Activated CD8-positive, alpha-beta memory T cell treated with anti-CD3 and anti-CD28 coated beads for 1 hour (primary cell): ENCODE results near the gene ASIC1.

Source experiments
- DNase-seq, 2 donors: peaks; one replicate each; pipeline ENCODE4 v3.0.0-alpha.2; 2020; ENCODE audit warnings: low read depth in 1 of 2; ENCODE audit errors: extremely low read depth in 1 of 2

The ASIC1 gene

GRCh38 chr12:50040657-50041056, 16.7 kb upstream of the ASIC1 start:
- DNase-seq, result no peak

GRCh38 chr12:50041062-50041860, 16.1 kb upstream of the ASIC1 start:
- DNase-seq, result no peak

- no peak for DNase-seq
Measured at GRCh38 chr12:50041962-50042361, 15.4 kb upstream of the ASIC1 start.

- DNase-seq, result no peak
Measured at GRCh38 chr12:50042693-50043092, 14.7 kb upstream of the ASIC1 start.

GRCh38 chr12:50043308-50043707, 14.1 kb upstream of the ASIC1 start:
- DNase-seq, result no peak

GRCh38 chr12:50043854-50044253, 13.5 kb upstream of the ASIC1 start:
- no peak for DNase-seq

GRCh38 chr12:50047693-50048250, 9.6 kb upstream of the ASIC1 start:
- DNase-seq, result no peak

GRCh38 chr12:50049254-50050118, 7.9 kb upstream of the ASIC1 start:
- DNase-seq, result no peak

- no peak for DNase-seq
Measured at GRCh38 chr12:50050119-50050385, 7.3 kb upstream of the ASIC1 start.

- DNase-seq, result no peak
Measured at GRCh38 chr12:50050410-50051098, 6.8 kb upstream of the ASIC1 start.

GRCh38 chr12:50051101-50051806, 6.1 kb upstream of the ASIC1 start:
- DNase-seq, result no peak

- no peak for DNase-seq
Measured at GRCh38 chr12:50052544-50052943, 4.9 kb upstream of the ASIC1 start.

GRCh38 chr12:50052964-50053363, 4.4 kb upstream of the ASIC1 start:
- no peak for DNase-seq

- no peak for DNase-seq
Measured at GRCh38 chr12:50053583-50053982, 3.8 kb upstream of the ASIC1 start.

- DNase-seq, result peak in 1 of 2 donors; percentile 36
Measured at GRCh38 chr12:50055831-50056638, 1.4 kb upstream of the ASIC1 start.

- no peak for DNase-seq
Measured at GRCh38 chr12:50056639-50056976, 788 bp upstream of the ASIC1 start.

- DNase-seq, result no peak
Measured at GRCh38 chr12:50057896-50058670, 687 bp downstream of the ASIC1 start.

GRCh38 chr12:50058743-50059312, 1.4 kb downstream of the ASIC1 start:
- DNase-seq, result no peak
